PC-3 (cell line): Measurements from ENCODE around the gene CNIH3. TPM values are rescaled to one million over a fixed set of nuclear protein-coding genes. Genes with fewer than 3 reads are reported as not detected.
A peak's percentile ranks its signal among the peaks of the same experiment; 100 is the strongest.

Source experiments
- ATAC-seq: fragments of 200-7000 bp; cut with Tn5 transposase; 2 replicates; pipeline ENCODE4 v1.9.1; 2020; ENCODE audit warnings: mild to moderate bottlenecking, moderate library complexity
- BruUV-seq: library from RNA; stranded (reverse); fragments of 400-500 nt; replicated peaks from 2 replicates; lab custom pipeline; 2021; lab: Mats Ljungman, UMichigan
- CTCF ChIA-PET: fragments of 300-600 bp; sonication (Branson Sonifier 250); formaldehyde crosslinking; loops from one replicate; lab custom pipeline; 2022; ENCODE audit warnings: antibody characterized with exemption; lab: Charles Lee
- POLR2A ChIA-PET: fragments of 300-600 bp; sonication (Branson Sonifier 250); formaldehyde crosslinking; loops from one replicate; lab custom pipeline; 2022; ENCODE audit warnings: antibody characterized with exemption; ENCODE audit not compliant: unreplicated experiment; lab: Charles Lee
- DNase-seq: peaks from one replicate; pipeline ENCODE4 v3.0.0-alpha.2; 2015
- H2AFZ ChIP-seq: fragments of 300-600 bp; sonication (generic); 2 replicates; pipeline ENCODE4 v1.6.0; 2016; ENCODE audit warnings: antibody characterized with exemption, low read length
- H3F3A ChIP-seq: fragments of 300-600 bp; sonication (generic); one replicate; pipeline ENCODE4 v1.6.0; 2017; ENCODE audit warnings: antibody characterized with exemption, low read length, control low read depth, mild to moderate bottlenecking; ENCODE audit not compliant: unreplicated experiment
- H3K27ac ChIP-seq: fragments of 300-600 bp; sonication (generic); 2 replicates; pipeline ENCODE4 v1.5.1; 2016; ENCODE audit warnings: mild to moderate bottlenecking, low read length
- H3K27me3 ChIP-seq: fragments of 300-600 bp; sonication (generic); 2 replicates; pipeline ENCODE4 v1.6.1; 2016; ENCODE audit warnings: low read length, mixed read lengths
- H3K36me3 ChIP-seq: fragments of 300-600 bp; sonication (generic); 2 replicates; pipeline ENCODE4 v1.6.1; 2016; ENCODE audit warnings: low read depth, mixed run types, low read length, mixed read lengths
- H3K4me1 ChIP-seq: fragments of 300-600 bp; sonication (generic); 2 replicates; pipeline ENCODE4 v1.5.1; 2016; ENCODE audit warnings: low read length; ENCODE audit not compliant: insufficient read depth
- H3K4me2 ChIP-seq: fragments of 300-600 bp; sonication (generic); 2 replicates; pipeline ENCODE4 v1.6.0; 2016; ENCODE audit warnings: low read length
- H3K4me3 ChIP-seq: fragments of 300-600 bp; sonication (generic); 2 replicates; pipeline ENCODE4 v1.5.1; 2016; ENCODE audit warnings: mild to moderate bottlenecking, low read length, mixed read lengths
- H3K79me2 ChIP-seq: fragments of 300-600 bp; sonication (generic); 2 replicates; pipeline ENCODE4 v1.6.1; 2017; ENCODE audit warnings: low read length, mixed read lengths
- H3K9ac ChIP-seq: fragments of 300-600 bp; sonication (generic); 2 replicates; pipeline ENCODE4 v1.6.0; 2016; ENCODE audit warnings: mild to moderate bottlenecking, low read length
- H3K9me2 ChIP-seq: fragments of 300-600 bp; sonication (generic); replicated peaks from 2 replicates; pipeline ENCODE4 v1.6.1; 2016; ENCODE audit warnings: mixed run types, low read length, mixed read lengths
- H3K9me3 ChIP-seq: fragments of 300-600 bp; sonication (generic); 2 replicates; pipeline ENCODE4 v1.6.1; 2016; ENCODE audit warnings: low read length, mixed read lengths
- H4K20me1 ChIP-seq: fragments of 300-600 bp; sonication (generic); 2 replicates; pipeline ENCODE4 v1.6.1; 2016; ENCODE audit warnings: low read length, mixed read lengths
- CTCF ChIP-seq: fragments of 300-600 bp; sonication (generic); conservative IDR thresholded peaks from 2 replicates; pipeline ENCODE4 v1.5.1; 2017; ENCODE audit warnings: antibody characterized with exemption, low read depth, mild to moderate bottlenecking, low read length
- EZH2 ChIP-seq: fragments of 300-600 bp; sonication (generic); IDR thresholded peaks from one replicate; pipeline ENCODE4 v1.6.1; 2017; ENCODE audit warnings: antibody characterized with exemption, mild to moderate bottlenecking, low read length; ENCODE audit not compliant: unreplicated experiment
- EZH2phosphoT487 ChIP-seq: fragments of 300-600 bp; sonication (generic); IDR thresholded peaks from 2 replicates; pipeline ENCODE4 v1.6.1; 2018; ENCODE audit warnings: mild to moderate bottlenecking, antibody characterized with exemption, low read length, borderline replicate concordance
- intact Hi-C: fragments of 100-400 bp; cut with micrococcal nuclease; formaldehyde crosslinking; loops from 2 replicates; pipeline ENCODE4 v1.9.0; 2023
- total RNA-seq: library from RNA; depleted of rRNA; stranded (reverse); fragments of >200 nt; gene quantifications from 2 replicates; pipeline ENCODE4 v1.2.3, GENCODE V29; 2014

CNIH3 gene
- total RNA-seq, 1 experiment from 2014 or later, result 7.4 TPM

GRCh38 chr1:224785622-224786021 is 169.5 kb downstream of the CNIH3 start:
- Histone ChIP-seq H3K9me3 (no peaks in the 10 kb centered on the region), H3K27me3 (no peaks in the 10 kb centered on the region), H3K36me3 (no peaks in the 10 kb centered on the region), H3K9me2 (no peaks in the 10 kb centered on the region), H3K4me3 (no peak overlapping the region), H3K4me2 (no peak overlapping the region), H3K4me1 (peaks cover 13% of the 10 kb centered on the region), H3K79me2 (no peaks in the 10 kb centered on the region), H4K20me1 (no peaks in the 10 kb centered on the region), H3K9ac (no peak overlapping the region), H3F3A (no peaks in the 10 kb centered on the region), H3K27ac (no peak overlapping the region), H2AFZ (no peak overlapping the region)
- no TSS peak for BruUV-seq
- POLR2A ChIA-PET, result no interaction called here
- intact Hi-C loops, result no loop called here
- CTCF ChIA-PET, result no interaction called here
- ATAC-seq, result no peak
- TF ChIP-seq CTCF, result no peak
- no peak for TF ChIP-seq EZH2
- no peak for TF ChIP-seq EZH2phosphoT487
- DNase-seq, result peak; percentile 16

- Histone ChIP-seq H3K9me2 (no peaks in the 10 kb centered on the region), H3K9ac (no peak overlapping the region), H3K4me1 (peaks cover 13% of the 10 kb centered on the region), H2AFZ (no peak overlapping the region), H3K4me2 (no peak overlapping the region), H4K20me1 (no peaks in the 10 kb centered on the region), H3K27me3 (no peaks in the 10 kb centered on the region), H3K36me3 (no peaks in the 10 kb centered on the region), H3K4me3 (no peak overlapping the region), H3F3A (no peaks in the 10 kb centered on the region), H3K79me2 (no peaks in the 10 kb centered on the region), H3K27ac (no peak overlapping the region), H3K9me3 (no peaks in the 10 kb centered on the region)
- ATAC-seq, result no peak
- no TSS peak for BruUV-seq
- POLR2A ChIA-PET, result no interaction called here
- CTCF ChIA-PET, result no interaction called here
- intact Hi-C loops, result no loop called here
- TF ChIP-seq EZH2, result no peak
- no peak for TF ChIP-seq CTCF
- TF ChIP-seq EZH2phosphoT487, result no peak
- DNase-seq, result peak; percentile 37
Observed at GRCh38 chr1:224786533-224787250, 170.6 kb downstream of the CNIH3 start.

- no peaks in the 10 kb centered on the region for H3K27me3 ChIP-seq
- H3K36me3 ChIP-seq, result no peaks in the 10 kb centered on the region
- 0 out of 2 replicates have a peak, but pooled peaks cover 5% of the 10 kb centered on the region for H3K4me1 ChIP-seq
- ChIA-PET CTCF (no interaction called here), POLR2A (no interaction called here)
- H3K27ac ChIP-seq, result no peak overlapping the region
- no TSS peak for BruUV-seq
- no peak overlapping the region for H3K9ac ChIP-seq
- H2AFZ ChIP-seq, result no peak overlapping the region
- H4K20me1 ChIP-seq, result no peaks in the 10 kb centered on the region
- no peaks in the 10 kb centered on the region for H3K79me2 ChIP-seq
- no peaks in the 10 kb centered on the region for H3K9me2 ChIP-seq
- ATAC-seq, result no peak
- intact Hi-C loops, result no loop called here
- H3K4me2 ChIP-seq, result no peak overlapping the region
- H3K4me3 ChIP-seq, result no peak overlapping the region
- no peak for DNase-seq
- H3K9me3 ChIP-seq, result no peaks in the 10 kb centered on the region
- no peaks in the 10 kb centered on the region for H3F3A ChIP-seq
- TF ChIP-seq CTCF, result no peak
- TF ChIP-seq EZH2phosphoT487, result no peak
- no peak for TF ChIP-seq EZH2
Observed at GRCh38 chr1:224789311-224789710, 173.2 kb downstream of the CNIH3 start.
